ENCODE measurements around the gene PARD3B. TPM values are rescaled to one million over a fixed set of nuclear protein-coding genes. Genes with fewer than 3 reads are reported as not detected.

The PARD3B gene
- total and polyA plus RNA-seq, 2 of the 4 experiments (the other 2 are of a cell fraction), result 3.3 to 15.6 TPM

- Histone ChIP-seq H3K9me1 (ENCODE audit: insufficient read depth, low read length) (no peaks in the 10 kb centered on the region), H2BK5ac (ENCODE audit: low read depth, low read length, poor library complexity, severe bottlenecking) (no peak overlapping the region), H3K27ac (ENCODE audit: insufficient read depth, low read length) (no peak overlapping the region), H3K4me2 (ENCODE audit: low read depth, low read length) (no peak overlapping the region), H3K79me1 (ENCODE audit: low read depth in 1 of 2, low read length in 2 of 2) (no peaks in the 10 kb centered on the region; a peak in 1 of 4 replicates), H2AK9ac (replicated peaks; ENCODE audit: low read depth, low read length, poor library complexity) (no peak overlapping the region), H3K9ac (ENCODE audit: low read depth, low read length) (no peak overlapping the region), H3K56ac (ENCODE audit: extremely low read depth, insufficient read depth, low read length) (no peak overlapping the region), H3K4ac (ENCODE audit: low read depth, low read length) (no peak overlapping the region), H4K91ac (ENCODE audit: insufficient read depth, low read depth, low read length) (no peak overlapping the region), H3K9me3 (ENCODE audit: control insufficient read depth, insufficient read depth, low read length) (no peaks in the 10 kb centered on the region), H2BK15ac (ENCODE audit: low read depth, low read length) (no peak overlapping the region), H2AFZ (replicated peaks; ENCODE audit: low read length, poor library complexity) (no peak overlapping the region), H4K8ac (ENCODE audit: low read depth in 2 of 2, low read length in 2 of 2) (no peak overlapping the region), H2AK5ac (ENCODE audit: low read depth, low read length) (no peak overlapping the region), H3K36me3 (ENCODE audit: control insufficient read depth, insufficient read depth, low read length) (no peaks in the 10 kb centered on the region), H4K5ac (ENCODE audit: low read depth, low read length) (no peak overlapping the region), H3K23ac (ENCODE audit: low read depth, low read length) (no peak overlapping the region), H3K4me3 (ENCODE audit: insufficient read depth, low read depth, low read length) (no peak overlapping the region), H3K4me1 (ENCODE audit: control insufficient read depth, insufficient read depth, low read length) (no peaks in the 10 kb centered on the region; the same call in 1 of the 2 replicates), H3K14ac (replicated peaks; ENCODE audit: low read depth, low read length) (no peak overlapping the region), H3K18ac (ENCODE audit: low read depth, low read length) (no peak overlapping the region), H2BK120ac (ENCODE audit: low read depth, low read length) (no peak overlapping the region), H4K20me1 (ENCODE audit: insufficient read depth, low read length) (no peaks in the 10 kb centered on the region), H3K27me3 (ENCODE audit: control insufficient read depth, insufficient read depth, low read length) (no peaks in the 10 kb centered on the region), H2BK20ac (ENCODE audit: low read depth, low read length) (no peak overlapping the region)
- CTCF ChIA-PET, result no interaction called here
- no CpG with 5 or more reads among the region's 3 CpGs for whole genome bisulfite sequencing, 2 experiments (ENCODE audit: extremely low coverage in 2 of 2, insufficient read length in 1 of 2)
- no peak for DNase-seq
- BruUV-seq (replicated peaks), result no TSS peak
- TF ChIP-seq MAZ (IDR thresholded peaks at IDR 0.05; ENCODE audit: borderline replicate concordance, low read depth, low read length) (no peak), CTCF (conservative IDR thresholded peaks at IDR 0.05; ENCODE audit: low read depth, low read length) (no peak), CEBPB (IDR thresholded peaks at IDR 0.05; ENCODE audit: low read depth, low read length) (no peak), NFE2L2 (IDR thresholded peaks at IDR 0.05; ENCODE audit: low read depth, low read length) (no peak), RAD21 (IDR thresholded peaks at IDR 0.05; ENCODE audit: low read length) (no peak), FOS (IDR thresholded peaks at IDR 0.05; ENCODE audit: low read depth, low read length) (no peak), USF2 (IDR thresholded peaks at IDR 0.05; ENCODE audit: low read depth, low read length) (no peak), CHD1 (IDR thresholded peaks at IDR 0.05; ENCODE audit: low read depth, low read length) (no peak), MXI1 (IDR thresholded peaks at IDR 0.05; ENCODE audit: borderline replicate concordance, low read depth, low read length) (no peak), SMC3 (IDR thresholded peaks at IDR 0.05; ENCODE audit: low read depth, low read length) (no peak), RCOR1 (IDR thresholded peaks at IDR 0.05; ENCODE audit: insufficient replicate concordance, low read length) (no peak), RFX5 (IDR thresholded peaks at IDR 0.05; ENCODE audit: low read depth, low read length) (no peak), MAFK (IDR thresholded peaks at IDR 0.05; ENCODE audit: low read depth, low read length) (no peak), ELK1 (IDR thresholded peaks at IDR 0.05; ENCODE audit: borderline replicate concordance, low read depth, low read length) (no peak), BHLHE40 (IDR thresholded peaks at IDR 0.05; ENCODE audit: low read depth, low read length) (no peak), POLR2A (IDR thresholded peaks at IDR 0.05; ENCODE audit: low read depth, low read length) (no peak)
- dilution Hi-C loops (cut with HindIII; ENCODE audit: low sequenced_read_pairs, unreplicated experiment) (no loop called here), in situ Hi-C loops (cut with MboI; ENCODE audit: low sequenced_read_pairs) (no loop called here), intact Hi-C loops (cut with micrococcal nuclease) (no loop called here)
- POLR2A ChIA-PET (ENCODE audit: unreplicated experiment), result no interaction called here
- ATAC-seq (ENCODE audit: low read depth), result no peak
Measured at GRCh38 chr2:205091411-205091810, 546.1 kb downstream of the PARD3B start.
